Measurements from ENCODE around the gene COL20A1.

DNA sequence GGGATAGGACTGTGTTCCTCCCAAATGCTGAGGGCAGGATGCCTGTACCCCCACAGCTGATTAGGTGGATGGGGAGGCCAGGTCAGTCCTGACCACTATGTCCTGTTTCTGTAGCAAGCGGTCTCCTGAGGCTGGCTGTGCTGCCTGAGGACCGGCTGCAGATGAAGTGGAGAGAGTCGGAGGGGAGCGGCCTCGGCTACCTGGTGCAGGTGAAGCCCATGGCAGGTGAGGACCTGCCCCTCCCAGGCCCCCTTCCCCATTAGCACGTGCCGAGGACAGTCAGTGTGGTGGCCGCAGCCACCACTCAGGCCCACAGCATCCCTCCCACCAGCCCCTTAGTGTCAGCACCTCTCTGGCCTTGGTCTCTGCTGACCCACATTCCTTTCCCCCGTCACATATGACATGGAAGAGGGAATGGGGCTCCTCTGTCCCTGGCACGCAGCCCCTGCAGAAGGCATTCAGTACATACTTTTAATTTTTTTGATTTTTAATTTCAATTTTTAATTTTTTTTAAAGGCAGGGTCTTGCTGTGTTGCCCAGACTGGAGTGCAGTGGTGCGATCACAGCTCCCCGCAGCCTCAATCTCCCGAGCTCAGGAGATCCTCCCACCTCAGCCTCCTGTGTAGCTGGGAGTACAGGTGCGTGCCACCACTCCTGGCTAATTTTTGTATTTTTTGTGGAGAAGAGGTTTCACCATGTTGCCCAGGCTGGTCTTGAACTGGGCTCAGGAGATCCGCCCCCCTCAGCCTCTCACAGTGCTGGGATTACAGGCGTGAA lies 5.0 kb downstream of the COL20A1 start:
- TF ChIP-seq, protein P1, sequence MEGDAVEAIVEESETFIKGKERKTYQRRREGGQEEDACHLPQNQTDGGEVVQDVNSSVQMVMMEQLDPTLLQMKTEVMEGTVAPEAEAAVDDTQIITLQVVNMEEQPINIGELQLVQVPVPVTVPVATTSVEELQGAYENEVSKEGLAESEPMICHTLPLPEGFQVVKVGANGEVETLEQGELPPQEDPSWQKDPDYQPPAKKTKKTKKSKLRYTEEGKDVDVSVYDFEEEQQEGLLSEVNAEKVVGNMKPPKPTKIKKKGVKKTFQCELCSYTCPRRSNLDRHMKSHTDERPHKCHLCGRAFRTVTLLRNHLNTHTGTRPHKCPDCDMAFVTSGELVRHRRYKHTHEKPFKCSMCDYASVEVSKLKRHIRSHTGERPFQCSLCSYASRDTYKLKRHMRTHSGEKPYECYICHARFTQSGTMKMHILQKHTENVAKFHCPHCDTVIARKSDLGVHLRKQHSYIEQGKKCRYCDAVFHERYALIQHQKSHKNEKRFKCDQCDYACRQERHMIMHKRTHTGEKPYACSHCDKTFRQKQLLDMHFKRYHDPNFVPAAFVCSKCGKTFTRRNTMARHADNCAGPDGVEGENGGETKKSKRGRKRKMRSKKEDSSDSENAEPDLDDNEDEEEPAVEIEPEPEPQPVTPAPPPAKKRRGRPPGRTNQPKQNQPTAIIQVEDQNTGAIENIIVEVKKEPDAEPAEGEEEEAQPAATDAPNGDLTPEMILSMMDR (IDR thresholded peaks at IDR 0.05), result no peak
- no peak for TF ChIP-seq EP300 (IDR thresholded peaks at IDR 0.05)
- no peak for TF ChIP-seq POLR2A (IDR thresholded peaks at IDR 0.05)
